HEK293 (cell line): ENCODE data around the gene SPATA1.

ENCODE experiments used
- CTCF ChIA-PET: fragments of 350-600 bp; formaldehyde crosslinking; extraction: SDS; loops from one replicate; lab custom pipeline; 2021; ENCODE audit warnings: antibody characterized with exemption; lab: Yijun Ruan, JAX
- POLR2A ChIA-PET: fragments of 300-600 bp; formaldehyde crosslinking; extraction: SDS; loops from one replicate; lab custom pipeline; 2020; ENCODE audit warnings: antibody characterized with exemption, inconsistent platforms; lab: Yijun Ruan, JAX
- H3K27ac ChIP-seq: fragments of 200-500 bp; sonication (Bioruptor generic); 2 replicates; pipeline ENCODE4 v1.5.1; 2014; ENCODE audit warnings: low read depth, low read length, control low read depth, inconsistent platforms; ENCODE audit errors: extremely low read depth
- H3K36me3 ChIP-seq, 2 experiments: fragments of 200-500 bp in 1 of 2; sonication (Bioruptor generic) in 1 of 2; 1 replicate in 1 of 2; 2 replicates in 1 of 2; pipeline ENCODE4 v1.5.1; 2014 to 2017; ENCODE audit warnings: inconsistent platforms in 2 of 2, low read length in 2 of 2; ENCODE audit not compliant: control insufficient read depth in 2 of 2, insufficient read depth in 1 of 2
- H3K4me1 ChIP-seq: fragments of 200-500 bp; sonication (Bioruptor generic); 2 replicates; pipeline ENCODE4 v1.5.1; 2014; ENCODE audit warnings: mild to moderate bottlenecking, low read length, inconsistent platforms; ENCODE audit not compliant: control insufficient read depth, insufficient read depth
- H3K4me3 ChIP-seq: 2 replicates; pipeline ENCODE4 v1.5.1; 2011; ENCODE audit warnings: low read depth, mild to moderate bottlenecking, control low read depth, low read length, moderate library complexity
- H3K9me3 ChIP-seq: fragments of 200-500 bp; sonication (Bioruptor generic); 2 replicates; pipeline ENCODE4 v1.5.1; 2014; ENCODE audit warnings: low read depth, low read length, inconsistent platforms; ENCODE audit not compliant: control insufficient read depth, insufficient read depth
- ZNF16 ChIP-seq: fragments of 450-650 bp; formaldehyde crosslinking; IDR thresholded peaks from 2 replicates; pipeline ENCODE4 v1.5.1; 2016; ENCODE audit warnings: low read depth, missing biosample characterization, missing genetic modification characterization
- ZNF2 ChIP-seq: fragments of 450-650 bp; formaldehyde crosslinking; IDR thresholded peaks from 2 replicates; pipeline ENCODE4 v1.5.1; 2016; ENCODE audit warnings: missing biosample characterization, missing genetic modification characterization
- ZNF555 ChIP-seq: fragments of 450-650 bp; formaldehyde crosslinking; conservative IDR thresholded peaks from 2 replicates; pipeline ENCODE4 v1.5.1; 2017; ENCODE audit warnings: missing biosample characterization, mild to moderate bottlenecking, missing genetic modification characterization, inconsistent platforms
- ZNF664 ChIP-seq: fragments of 450-650 bp; formaldehyde crosslinking; IDR thresholded peaks from 2 replicates; pipeline ENCODE4 v1.5.1; 2016; ENCODE audit warnings: missing biosample characterization, missing genetic modification characterization
- ZNF701 ChIP-seq: fragments of 450-650 bp; formaldehyde crosslinking; IDR thresholded peaks from 2 replicates; pipeline ENCODE4 v1.5.1; 2016; ENCODE audit warnings: missing biosample characterization, missing genetic modification characterization
- TF ChIP-seq, protein P1 (sequence below): fragments of 450-650 bp; formaldehyde crosslinking; IDR thresholded peaks from 2 replicates; pipeline ENCODE4 v1.5.1; 2016; ENCODE audit warnings: missing biosample characterization, missing genetic modification characterization, borderline replicate concordance
- TF ChIP-seq, protein P2 (sequence below): fragments of 450-650 bp; formaldehyde crosslinking; IDR thresholded peaks from 2 replicates; pipeline ENCODE4 v1.5.1; 2016; ENCODE audit warnings: missing biosample characterization, missing genetic modification characterization
- TF ChIP-seq, protein P3 (sequence below): fragments of 450-650 bp; formaldehyde crosslinking; IDR thresholded peaks from 2 replicates; pipeline ENCODE4 v1.5.1; 2017; ENCODE audit warnings: missing biosample characterization, missing genetic modification characterization
- TF ChIP-seq, protein P4 (sequence below): fragments of 450-650 bp; formaldehyde crosslinking; IDR thresholded peaks from 2 replicates; pipeline ENCODE4 v1.5.1; 2016; ENCODE audit warnings: missing biosample characterization, missing genetic modification characterization, low read depth
- TF ChIP-seq, protein P5 (sequence below): fragments of 450-650 bp; formaldehyde crosslinking; IDR thresholded peaks from 2 replicates; pipeline ENCODE4 v1.5.1; 2016; ENCODE audit warnings: missing biosample characterization, missing genetic modification characterization

The SPATA1 gene

DNA sequence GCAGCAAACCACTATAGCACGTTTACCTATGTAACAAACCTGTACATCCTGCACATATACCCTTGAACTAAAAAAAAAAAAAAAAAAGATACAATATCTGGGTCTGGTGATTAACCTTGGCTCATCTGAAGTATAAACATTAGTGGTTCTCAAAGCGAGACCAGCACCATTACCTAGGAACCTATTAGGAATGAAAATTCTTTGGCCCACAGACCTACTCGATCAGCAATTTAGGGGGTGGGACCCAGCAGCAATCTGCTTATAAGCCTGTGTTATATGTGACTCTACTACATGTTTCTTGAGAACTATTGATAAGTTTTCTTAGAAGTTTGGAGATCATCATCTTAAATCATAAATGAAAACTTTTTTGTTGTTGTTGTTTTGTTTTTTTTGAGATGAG lies 9.7 kb upstream of the SPATA1 start:
- CTCF ChIA-PET = no interaction called here

DNA sequence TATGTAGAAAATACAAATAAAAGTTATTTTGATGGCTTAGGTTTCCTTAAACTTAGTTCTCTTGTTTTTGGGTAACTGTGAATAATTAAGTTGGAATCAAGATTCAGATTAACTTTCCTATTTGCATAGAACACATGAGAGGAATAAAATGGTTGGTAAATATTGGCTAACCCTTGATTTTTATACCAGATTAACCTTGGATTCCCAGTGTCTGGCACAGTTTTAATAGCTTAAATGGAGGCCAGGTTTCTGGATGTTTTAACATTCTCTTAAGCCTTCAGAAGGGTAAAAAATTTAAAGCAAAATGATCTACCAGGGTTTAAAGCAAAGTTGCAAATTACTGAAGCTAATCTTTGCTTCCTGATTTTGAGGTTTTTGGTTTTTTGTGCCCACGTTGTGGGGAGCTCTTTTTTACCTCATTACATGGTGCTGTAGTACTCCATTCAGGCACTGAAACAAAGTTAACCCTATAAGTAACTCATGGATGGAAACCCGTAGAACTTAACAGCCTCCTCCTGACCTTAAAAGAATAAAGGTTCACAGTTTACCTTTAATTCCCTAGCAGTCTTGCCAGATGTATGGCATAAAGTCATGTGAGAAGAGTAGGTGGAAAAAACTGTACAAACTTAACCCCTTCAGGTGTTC lies 8.4 kb upstream of the SPATA1 start:
- no peak overlapping the region for H3K4me3 ChIP-seq
- ChIA-PET CTCF (interaction anchor here (0.6 to 0.8 kb wide), 2 partner anchors 15 to 399 kb away, joined by 4 to 5 read pairs; no protein-coding TSS in a partner anchor), POLR2A (interaction anchor here (0.7 to 1.1 kb wide), 2 partner anchors 9 to 156 kb away, joined by 3 to 4 read pairs; partner anchors contain the start of genes GNG5 and SPATA1)
- no peaks in the 10 kb centered on the region for H3K4me1 ChIP-seq
- no peaks in the 10 kb centered on the region for H3K9me3 ChIP-seq
- H3K36me3 ChIP-seq = peaks cover 55 to 94% of the 10 kb centered on the region in 2 experiments
- H3K27ac ChIP-seq = no peak overlapping the region
- no peak for TF ChIP-seq ZNF16 (tag by site-specific recombination)
- TF ChIP-seq, protein P1, sequence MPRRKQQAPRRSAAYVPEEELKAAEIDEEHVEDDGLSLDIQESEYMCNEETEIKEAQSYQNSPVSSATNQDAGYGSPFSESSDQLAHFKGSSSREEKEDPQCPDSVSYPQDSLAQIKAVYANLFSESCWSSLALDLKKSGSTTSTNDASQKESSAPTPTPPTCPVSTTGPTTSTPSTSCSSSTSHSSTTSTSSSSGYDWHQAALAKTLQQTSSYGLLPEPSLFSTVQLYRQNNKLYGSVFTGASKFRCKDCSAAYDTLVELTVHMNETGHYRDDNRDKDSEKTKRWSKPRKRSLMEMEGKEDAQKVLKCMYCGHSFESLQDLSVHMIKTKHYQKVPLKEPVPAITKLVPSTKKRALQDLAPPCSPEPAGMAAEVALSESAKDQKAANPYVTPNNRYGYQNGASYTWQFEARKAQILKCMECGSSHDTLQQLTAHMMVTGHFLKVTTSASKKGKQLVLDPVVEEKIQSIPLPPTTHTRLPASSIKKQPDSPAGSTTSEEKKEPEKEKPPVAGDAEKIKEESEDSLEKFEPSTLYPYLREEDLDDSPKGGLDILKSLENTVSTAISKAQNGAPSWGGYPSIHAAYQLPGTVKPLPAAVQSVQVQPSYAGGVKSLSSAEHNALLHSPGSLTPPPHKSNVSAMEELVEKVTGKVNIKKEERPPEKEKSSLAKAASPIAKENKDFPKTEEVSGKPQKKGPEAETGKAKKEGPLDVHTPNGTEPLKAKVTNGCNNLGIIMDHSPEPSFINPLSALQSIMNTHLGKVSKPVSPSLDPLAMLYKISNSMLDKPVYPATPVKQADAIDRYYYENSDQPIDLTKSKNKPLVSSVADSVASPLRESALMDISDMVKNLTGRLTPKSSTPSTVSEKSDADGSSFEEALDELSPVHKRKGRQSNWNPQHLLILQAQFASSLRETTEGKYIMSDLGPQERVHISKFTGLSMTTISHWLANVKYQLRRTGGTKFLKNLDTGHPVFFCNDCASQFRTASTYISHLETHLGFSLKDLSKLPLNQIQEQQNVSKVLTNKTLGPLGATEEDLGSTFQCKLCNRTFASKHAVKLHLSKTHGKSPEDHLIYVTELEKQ = no peak
- TF ChIP-seq ZNF2 (tag by site-specific recombination) = no peak
- TF ChIP-seq, protein P2, sequence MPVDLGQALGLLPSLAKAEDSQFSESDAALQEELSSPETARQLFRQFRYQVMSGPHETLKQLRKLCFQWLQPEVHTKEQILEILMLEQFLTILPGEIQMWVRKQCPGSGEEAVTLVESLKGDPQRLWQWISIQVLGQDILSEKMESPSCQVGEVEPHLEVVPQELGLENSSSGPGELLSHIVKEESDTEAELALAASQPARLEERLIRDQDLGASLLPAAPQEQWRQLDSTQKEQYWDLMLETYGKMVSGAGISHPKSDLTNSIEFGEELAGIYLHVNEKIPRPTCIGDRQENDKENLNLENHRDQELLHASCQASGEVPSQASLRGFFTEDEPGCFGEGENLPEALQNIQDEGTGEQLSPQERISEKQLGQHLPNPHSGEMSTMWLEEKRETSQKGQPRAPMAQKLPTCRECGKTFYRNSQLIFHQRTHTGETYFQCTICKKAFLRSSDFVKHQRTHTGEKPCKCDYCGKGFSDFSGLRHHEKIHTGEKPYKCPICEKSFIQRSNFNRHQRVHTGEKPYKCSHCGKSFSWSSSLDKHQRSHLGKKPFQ (tag by site-specific recombination) = no peak
- TF ChIP-seq ZNF555 = no peak
- TF ChIP-seq, protein P3, sequence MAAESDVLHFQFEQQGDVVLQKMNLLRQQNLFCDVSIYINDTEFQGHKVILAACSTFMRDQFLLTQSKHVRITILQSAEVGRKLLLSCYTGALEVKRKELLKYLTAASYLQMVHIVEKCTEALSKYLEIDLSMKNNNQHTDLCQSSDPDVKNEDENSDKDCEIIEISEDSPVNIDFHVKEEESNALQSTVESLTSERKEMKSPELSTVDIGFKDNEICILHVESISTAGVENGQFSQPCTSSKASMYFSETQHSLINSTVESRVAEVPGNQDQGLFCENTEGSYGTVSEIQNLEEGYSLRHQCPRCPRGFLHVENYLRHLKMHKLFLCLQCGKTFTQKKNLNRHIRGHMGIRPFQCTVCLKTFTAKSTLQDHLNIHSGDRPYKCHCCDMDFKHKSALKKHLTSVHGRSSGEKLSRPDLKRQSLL (tag by site-specific recombination) = no peak

More for the DNA sequence above, 9.7 kb upstream of the SPATA1 start:
- TF ChIP-seq ZNF701 = no peak
- TF ChIP-seq, protein P4, sequence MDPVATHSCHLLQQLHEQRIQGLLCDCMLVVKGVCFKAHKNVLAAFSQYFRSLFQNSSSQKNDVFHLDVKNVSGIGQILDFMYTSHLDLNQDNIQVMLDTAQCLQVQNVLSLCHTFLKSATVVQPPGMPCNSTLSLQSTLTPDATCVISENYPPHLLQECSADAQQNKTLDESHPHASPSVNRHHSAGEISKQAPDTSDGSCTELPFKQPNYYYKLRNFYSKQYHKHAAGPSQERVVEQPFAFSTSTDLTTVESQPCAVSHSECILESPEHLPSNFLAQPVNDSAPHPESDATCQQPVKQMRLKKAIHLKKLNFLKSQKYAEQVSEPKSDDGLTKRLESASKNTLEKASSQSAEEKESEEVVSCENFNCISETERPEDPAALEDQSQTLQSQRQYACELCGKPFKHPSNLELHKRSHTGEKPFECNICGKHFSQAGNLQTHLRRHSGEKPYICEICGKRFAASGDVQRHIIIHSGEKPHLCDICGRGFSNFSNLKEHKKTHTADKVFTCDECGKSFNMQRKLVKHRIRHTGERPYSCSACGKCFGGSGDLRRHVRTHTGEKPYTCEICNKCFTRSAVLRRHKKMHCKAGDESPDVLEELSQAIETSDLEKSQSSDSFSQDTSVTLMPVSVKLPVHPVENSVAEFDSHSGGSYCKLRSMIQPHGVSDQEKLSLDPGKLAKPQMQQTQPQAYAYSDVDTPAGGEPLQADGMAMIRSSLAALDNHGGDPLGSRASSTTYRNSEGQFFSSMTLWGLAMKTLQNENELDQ = no peak
- no peak for TF ChIP-seq ZNF664 (tag by site-specific recombination)
- TF ChIP-seq, protein P5, sequence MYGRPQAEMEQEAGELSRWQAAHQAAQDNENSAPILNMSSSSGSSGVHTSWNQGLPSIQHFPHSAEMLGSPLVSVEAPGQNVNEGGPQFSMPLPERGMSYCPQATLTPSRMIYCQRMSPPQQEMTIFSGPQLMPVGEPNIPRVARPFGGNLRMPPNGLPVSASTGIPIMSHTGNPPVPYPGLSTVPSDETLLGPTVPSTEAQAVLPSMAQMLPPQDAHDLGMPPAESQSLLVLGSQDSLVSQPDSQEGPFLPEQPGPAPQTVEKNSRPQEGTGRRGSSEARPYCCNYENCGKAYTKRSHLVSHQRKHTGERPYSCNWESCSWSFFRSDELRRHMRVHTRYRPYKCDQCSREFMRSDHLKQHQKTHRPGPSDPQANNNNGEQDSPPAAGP (tag by site-specific recombination) = no peak
- POLR2A ChIA-PET = interaction anchor here (2.4 kb wide), 1 partner anchor 10 kb away, joined by 12 read pairs; the partner anchor contains the start of genes GNG5 and SPATA1
- H3K36me3 ChIP-seq = peaks cover 61 to 98% of the 10 kb centered on the region in 2 experiments
- no peaks in the 10 kb centered on the region for H3K4me1 ChIP-seq
- no peak overlapping the region for H3K4me3 ChIP-seq
- no peak overlapping the region for H3K27ac ChIP-seq
- H3K9me3 ChIP-seq = no peaks in the 10 kb centered on the region
